Bronchial epithelial cell (primary cell): ENCODE measurements around the gene TULP4. TPM values are rescaled to one million over a fixed set of nuclear protein-coding genes. Genes with fewer than 3 reads are reported as not detected.

Source experiments
- DNase-seq: peaks from one replicate; pipeline ENCODE4 v3.0.0-alpha.2; 2010; ENCODE audit warnings: low read depth
- FAIRE-seq: peaks from 2 replicates; lab custom pipeline; 2011; peaks lifted over from hg19 to GRCh38; lab: Jason Lieb, UNC
- H3K27me3 ChIP-seq: 2 replicates; pipeline ENCODE4 v1.5.1; 2011; ENCODE audit warnings: low read length; ENCODE audit not compliant: control insufficient read depth, insufficient read depth
- H3K36me3 ChIP-seq: 2 replicates; pipeline ENCODE4 v1.5.1; 2011; ENCODE audit warnings: low read length; ENCODE audit not compliant: control insufficient read depth, insufficient read depth
- H3K4me3 ChIP-seq: 2 replicates; pipeline ENCODE4 v1.5.1; 2011; ENCODE audit warnings: mild to moderate bottlenecking, low read depth, low read length, control low read depth
- CTCF ChIP-seq: IDR thresholded peaks from 2 replicates; pipeline ENCODE4 v1.5.1; 2011; ENCODE audit warnings: mild to moderate bottlenecking, moderate library complexity, low read length, control low read depth, inconsistent platforms; ENCODE audit not compliant: insufficient read depth, severe bottlenecking
- total RNA-seq: library from RNA; depleted of rRNA; stranded (reverse); fragments of >200 nt; gene quantifications from 2 replicates; pipeline ENCODE4 v1.2.1, GENCODE V29; 2014

The TULP4 gene
- total RNA-seq, 1 donor from 2014 or later: 127 TPM

GRCh38 chr6:158529629-158530028, 217.4 kb downstream of the TULP4 start:
- peak; percentile 76 for FAIRE-seq

DNA sequence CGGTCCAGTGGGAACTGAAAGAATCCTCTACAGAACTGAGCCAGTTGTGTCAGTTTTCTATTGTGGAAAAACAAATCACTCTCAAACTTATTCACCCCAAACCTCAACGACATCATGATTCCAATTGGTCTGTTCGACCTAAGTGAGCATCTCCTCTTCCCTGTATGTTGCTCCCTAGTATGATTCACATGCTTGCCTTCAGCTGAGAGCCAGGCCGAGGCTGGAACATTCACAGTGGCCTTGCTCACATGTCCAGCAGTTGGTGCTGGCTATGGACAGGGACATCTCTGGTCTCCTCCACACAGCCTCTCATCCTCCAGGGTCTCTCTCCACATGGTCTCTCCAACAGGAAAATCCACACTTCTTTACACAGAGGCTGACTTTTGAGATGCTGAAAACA, 219.3 kb downstream of the TULP4 start:
- FAIRE-seq (no peak), DNase-seq (no peak)
- no peak for TF ChIP-seq CTCF
- Histone ChIP-seq H3K27me3 (no peaks in the 10 kb centered on the region), H3K4me3 (no peak overlapping the region), H3K36me3 (no peaks in the 10 kb centered on the region)

More at GRCh38 chr6:158529629-158530028, 217.4 kb downstream of the TULP4 start:
- TF ChIP-seq CTCF: no peak
- no peak for DNase-seq
- no peaks in the 10 kb centered on the region for H3K36me3 ChIP-seq
- H3K4me3 ChIP-seq: no peak overlapping the region
- no peaks in the 10 kb centered on the region for H3K27me3 ChIP-seq

DNA sequence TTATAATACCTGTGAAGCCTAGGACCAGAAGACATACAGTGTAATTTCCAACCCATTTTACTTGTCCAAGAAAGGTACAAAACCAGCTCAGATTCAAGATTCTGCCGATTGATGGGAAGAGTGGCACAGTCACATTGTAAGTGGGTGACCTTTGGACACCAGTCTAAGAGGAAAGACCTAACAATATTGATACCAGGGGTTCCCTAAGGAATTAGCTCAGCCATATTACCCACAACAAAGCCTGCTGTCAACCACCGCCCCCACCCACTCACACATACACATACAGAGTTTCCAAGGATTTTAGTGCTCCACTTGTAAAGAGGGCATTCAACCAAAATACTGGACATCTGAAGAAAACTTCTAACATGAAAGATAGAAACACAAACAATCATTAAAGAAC, 219.7 kb downstream of the TULP4 start:
- DNase-seq (no peak), FAIRE-seq (no peak)
- Histone ChIP-seq H3K27me3 (no peaks in the 10 kb centered on the region), H3K36me3 (no peaks in the 10 kb centered on the region), H3K4me3 (no peak overlapping the region)
- no peak for TF ChIP-seq CTCF

DNA sequence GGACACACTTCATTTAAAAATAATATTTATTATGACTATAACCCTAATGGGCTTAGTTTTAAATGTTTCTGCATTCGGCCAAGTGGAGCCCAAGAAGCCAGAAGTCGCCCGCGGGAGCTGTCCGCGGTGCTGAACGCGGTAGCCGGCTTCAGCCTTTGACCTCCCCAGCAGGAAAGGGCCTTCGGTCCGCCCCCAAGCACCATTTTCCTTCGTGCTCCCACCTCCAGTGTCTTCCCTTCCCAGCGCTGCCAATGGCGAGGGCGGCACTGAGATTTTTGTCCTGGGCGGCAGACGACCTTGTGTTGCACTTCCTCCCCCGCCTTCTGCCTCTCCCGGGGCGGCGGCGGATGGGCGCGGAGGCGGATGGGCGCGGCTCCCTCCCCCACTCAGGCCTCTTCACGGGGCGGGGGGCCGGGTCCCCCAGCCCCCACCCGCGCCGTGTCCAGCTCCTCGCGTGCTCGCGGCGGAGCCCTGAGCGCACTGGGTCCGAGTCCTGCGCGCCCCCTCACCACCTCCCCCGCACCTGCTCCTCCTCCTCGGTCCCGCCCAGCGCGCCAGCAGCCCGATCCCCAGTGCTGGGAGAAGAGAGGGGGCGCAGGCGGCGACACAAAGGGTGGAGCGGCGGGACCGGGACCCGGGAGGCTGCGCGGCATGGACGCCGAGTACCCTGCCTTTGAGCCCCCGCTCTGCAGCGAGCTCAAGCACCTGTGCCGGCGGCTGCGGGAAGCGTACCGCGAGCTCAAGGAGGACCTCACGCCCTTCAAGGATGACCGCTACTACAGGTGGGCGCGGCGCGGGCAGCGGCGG, 224.0 kb downstream of the TULP4 start:
- FAIRE-seq (no peak), DNase-seq (peak; percentile 47)
- peak overlapping the region; percentile 45 for H3K4me3 ChIP-seq
- H3K36me3 ChIP-seq: no peaks in the 10 kb centered on the region
- no peak for TF ChIP-seq CTCF
- peaks cover 2% of the 10 kb centered on the region for H3K27me3 ChIP-seq

GRCh38 chr6:158536891-158537798, 224.9 kb downstream of the TULP4 start:
- no peak for DNase-seq
- TF ChIP-seq CTCF: no peak
- FAIRE-seq: no peak
- Histone ChIP-seq H3K4me3 (peak overlapping the region; percentile 45), H3K27me3 (peaks cover 2% of the 10 kb centered on the region), H3K36me3 (no peaks in the 10 kb centered on the region)
